NCI-H460 (cell line): ENCODE results near the gene SIN3B. TPM values are rescaled to one million over a fixed set of nuclear protein-coding genes. Genes with fewer than 3 reads are reported as not detected.
A peak's percentile ranks its signal among the peaks of the same experiment; 100 is the strongest.
"Not testable (repeated sequence)": the region's sequence is repeated elsewhere in the genome, so short reads cannot be mapped to it uniquely, and the experiment has no call there.

ENCODE experiments used
- DNase-seq: peaks from one replicate; pipeline ENCODE4 v3.0.0-alpha.2; 2016; ENCODE audit warnings: low read depth; ENCODE audit errors: extremely low read depth
- total RNA-seq: library from RNA; depleted of rRNA; stranded (reverse); fragments of >200 nt; shearing (Covaris generic); gene quantifications from 2 replicates; pipeline ENCODE4 v1.2.3, GENCODE V29; 2014

SIN3B gene
- total RNA-seq, 1 experiment from 2014 or later = 17.5 TPM

DNA sequence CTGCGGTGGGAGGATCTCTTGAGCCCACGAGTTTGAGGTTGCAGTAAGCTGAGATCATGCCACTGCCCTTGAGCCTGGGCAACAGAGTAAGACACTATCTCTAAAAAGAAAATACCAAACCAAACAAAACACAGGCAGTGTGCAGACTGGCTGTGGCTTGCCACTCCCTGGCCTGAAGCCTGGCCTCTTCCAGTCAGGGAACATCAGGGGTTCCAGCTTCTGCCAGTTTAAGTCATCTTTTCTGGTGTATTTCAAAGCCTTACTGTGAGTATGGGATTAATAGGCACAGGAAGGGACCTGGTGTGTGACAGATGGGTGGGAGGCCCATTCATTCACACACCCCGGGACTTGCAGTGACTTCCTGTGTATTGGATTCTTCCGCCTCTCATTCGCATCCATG lies 32.6 kb downstream of the SIN3B start:
- DNase-seq = no peak

DNA sequence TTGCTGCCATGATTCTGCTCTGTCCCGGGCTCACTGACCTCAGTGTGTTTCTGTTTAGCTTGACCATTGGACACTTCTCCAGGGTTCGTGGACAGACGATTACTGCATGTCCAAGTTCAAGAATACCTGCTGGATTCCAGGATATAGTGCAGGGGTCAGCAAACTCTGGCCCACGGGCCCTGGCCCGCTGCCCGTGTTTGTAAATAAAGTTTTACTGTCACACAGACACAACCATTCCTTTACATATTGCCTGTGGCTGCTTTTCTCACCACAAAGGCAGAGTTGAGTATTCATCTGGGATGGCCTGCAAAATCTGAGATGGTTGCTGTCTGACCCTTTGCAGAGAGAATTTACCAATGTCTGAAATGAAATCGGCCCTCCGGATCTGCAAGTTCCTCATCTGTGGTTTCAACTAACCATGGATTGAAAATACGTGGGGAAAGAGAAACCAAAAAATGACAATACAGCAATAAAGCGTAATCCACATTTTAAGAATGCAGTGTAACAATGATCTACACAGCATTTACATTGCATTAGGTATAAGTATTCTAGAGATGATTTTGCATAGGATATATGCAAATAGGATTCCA lies 33.7 kb downstream of the SIN3B start:
- DNase-seq = no peak

DNA sequence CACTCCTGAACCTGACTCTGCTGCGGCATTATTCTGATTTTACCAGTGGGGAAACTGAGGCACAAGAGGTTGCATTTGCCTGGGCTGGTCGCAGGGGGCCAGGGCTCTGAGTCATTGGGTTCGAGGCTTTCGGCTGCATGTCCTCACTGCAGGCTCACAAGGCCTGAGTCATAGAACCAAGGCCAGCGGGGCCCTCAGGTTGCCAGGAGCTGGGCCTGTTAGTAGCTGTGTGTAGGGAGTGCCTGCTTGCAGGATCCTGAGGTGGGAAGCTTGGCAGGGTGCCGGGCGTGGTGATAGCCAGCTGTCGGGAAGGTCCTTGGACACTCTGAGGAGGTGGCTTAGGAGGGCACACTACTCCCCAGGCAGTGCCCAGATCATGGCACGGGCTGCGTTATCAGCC lies 38.0 kb downstream of the SIN3B start:
- no peak for DNase-seq

DNA sequence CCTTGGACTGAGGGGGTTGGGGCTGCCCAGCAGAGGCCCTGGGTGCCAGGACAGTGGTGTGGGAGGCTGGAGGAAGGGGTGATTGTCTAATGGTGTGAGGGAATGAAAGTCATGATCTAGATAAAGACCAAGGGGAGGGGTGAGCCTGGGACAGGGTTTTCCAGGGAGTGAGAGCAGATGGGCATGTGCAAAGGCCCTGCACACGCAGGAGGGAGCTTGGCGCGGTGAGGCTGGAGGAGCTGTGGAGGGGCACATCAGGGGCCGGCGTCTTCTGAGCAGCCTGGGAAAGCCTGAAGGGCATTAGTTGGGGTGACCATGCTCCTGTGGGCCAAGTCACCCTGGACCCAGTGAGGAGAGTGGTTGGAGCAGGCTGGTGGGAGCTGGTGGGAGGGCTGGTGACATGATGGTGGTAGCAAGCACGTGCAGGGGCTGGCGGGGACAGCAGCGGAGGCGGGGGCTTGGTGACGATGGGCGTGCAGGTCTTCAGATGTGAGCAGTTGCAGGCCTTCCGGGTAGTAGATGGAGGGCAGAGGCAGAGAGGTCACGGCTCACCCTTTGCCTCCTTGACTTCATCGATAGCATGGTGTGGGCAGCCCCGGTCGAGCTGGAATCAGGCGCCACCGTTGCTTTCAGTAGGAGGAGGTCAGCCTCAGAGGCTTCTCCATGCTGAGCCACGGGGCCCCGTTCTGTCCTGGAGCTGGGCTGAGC lies 39.4 kb downstream of the SIN3B start:
- DNase-seq = no peak

DNA sequence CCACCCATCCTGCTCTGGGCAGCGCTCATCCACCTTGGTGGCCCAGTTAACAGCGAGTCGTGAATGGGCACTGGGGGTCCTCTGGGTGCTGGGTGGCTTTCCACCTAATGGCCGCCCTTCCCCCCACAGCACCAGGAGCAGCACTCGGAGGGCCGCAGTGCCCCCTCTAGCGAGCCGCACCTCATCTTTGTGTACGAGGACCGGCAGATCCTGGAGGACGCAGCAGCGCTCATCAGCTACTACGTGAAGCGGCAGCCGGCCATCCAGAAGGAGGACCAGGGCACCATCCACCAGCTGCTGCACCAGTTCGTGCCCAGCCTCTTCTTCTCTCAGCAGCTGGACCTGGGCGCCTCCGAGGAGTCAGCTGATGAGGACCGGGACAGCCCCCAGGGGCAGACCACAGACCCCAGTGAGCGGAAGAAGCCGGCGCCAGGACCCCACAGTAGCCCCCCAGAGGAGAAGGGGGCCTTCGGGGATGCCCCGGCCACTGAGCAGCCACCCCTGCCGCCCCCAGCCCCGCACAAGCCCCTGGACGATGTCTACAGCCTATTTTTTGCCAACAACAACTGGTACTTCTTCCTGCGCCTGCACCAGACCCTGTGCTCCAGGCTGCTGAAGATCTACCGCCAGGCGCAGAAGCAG lies 40.3 kb downstream of the SIN3B start:
- DNase-seq = no peak

DNA sequence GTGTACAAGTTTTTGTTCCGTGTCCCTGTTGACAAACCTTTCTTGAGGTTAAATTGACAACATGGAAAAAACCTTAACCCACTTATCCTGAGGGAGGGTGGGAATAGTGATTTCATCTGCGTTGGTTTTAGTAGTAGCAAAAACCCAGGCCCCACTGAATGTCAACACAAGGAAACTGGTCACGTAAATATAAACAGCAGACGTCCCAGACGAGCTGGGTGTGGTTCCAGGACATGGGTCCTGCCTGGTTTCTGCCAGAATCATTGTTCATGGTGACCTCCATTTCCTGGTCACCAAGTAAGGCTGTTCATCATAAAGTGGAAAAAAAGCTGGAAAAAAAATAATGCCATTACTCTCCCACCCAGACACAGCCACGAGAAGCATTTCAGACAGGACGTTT lies 42.7 kb downstream of the SIN3B start:
- DNase-seq = no peak

DNA sequence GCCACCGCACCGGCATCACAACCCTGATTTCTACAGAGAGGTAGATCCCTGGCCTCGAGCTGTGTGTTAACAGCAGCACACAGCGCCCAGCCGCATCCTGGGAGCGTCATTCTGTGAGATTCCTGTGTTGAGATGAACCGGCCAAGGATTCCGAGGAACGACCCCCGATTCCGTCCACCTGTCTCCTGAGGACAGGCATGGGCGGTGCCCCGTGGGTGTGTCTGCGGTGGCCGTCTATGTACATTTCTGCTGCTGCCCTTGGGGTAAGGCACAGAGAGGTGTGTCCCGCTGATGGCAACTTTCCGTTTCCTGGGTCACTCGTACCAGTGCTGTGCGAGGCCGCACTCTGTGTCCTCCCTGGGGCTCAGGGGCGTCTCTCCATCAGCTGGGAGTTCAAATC lies 43.5 kb downstream of the SIN3B start:
- no peak for DNase-seq

DNA sequence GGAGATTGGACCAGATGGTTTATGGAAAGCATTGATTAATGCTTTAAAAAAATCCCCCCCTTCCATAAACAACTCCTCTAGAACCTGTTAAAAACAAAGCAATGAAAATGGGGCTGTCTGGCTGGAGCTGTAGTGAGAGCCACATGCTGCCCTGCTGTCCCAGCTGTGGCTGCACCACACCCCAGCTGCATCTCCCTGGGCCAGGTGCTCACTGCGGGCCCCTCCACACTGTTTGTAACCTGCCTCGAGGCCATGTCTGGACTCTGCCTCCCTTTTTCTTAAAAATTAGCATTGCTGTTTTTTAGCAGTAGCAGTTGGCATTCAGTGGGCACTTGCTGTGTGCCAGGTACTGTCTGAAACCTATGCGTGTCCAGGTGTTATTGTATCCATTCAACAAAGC lies 44.4 kb downstream of the SIN3B start:
- DNase-seq = no peak

DNA sequence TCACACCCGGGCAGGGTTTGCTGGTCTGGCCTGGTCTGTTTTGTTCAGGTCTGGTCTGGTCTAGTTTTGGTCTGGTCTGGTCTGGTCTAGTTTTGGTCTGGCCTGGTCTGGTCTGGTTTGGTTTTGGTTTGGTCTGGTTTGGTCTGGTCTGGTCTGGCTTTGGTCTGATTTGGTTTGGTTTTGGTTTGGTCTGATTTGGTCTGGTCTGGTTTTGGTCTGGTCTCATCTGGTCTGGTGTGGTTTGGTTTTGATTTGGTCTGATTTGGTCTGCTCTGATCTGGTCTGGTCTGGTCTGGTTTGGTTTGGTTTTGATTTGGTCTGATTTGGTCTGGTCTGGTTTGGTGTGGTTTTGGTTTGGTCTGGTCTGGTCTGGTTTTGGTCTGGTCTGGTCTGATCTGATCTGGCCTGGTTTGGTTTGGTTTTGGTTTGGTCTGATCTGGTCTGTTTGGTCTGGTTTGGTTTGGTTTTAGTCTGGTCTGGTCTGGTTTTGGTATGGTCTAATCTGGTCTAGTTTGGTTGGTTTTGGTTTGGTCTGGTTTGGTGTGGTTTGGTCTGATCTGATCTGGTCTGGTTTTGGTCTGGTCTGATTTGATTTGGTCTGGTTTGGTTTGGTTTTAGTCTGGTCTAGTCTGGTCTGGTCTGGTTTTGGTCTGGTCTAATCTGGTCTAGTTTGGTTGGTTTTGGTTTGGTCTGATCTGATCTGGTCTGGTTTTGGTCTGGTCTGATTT lies 45.2 kb downstream of the SIN3B start:
- DNase-seq = no peak

DNA sequence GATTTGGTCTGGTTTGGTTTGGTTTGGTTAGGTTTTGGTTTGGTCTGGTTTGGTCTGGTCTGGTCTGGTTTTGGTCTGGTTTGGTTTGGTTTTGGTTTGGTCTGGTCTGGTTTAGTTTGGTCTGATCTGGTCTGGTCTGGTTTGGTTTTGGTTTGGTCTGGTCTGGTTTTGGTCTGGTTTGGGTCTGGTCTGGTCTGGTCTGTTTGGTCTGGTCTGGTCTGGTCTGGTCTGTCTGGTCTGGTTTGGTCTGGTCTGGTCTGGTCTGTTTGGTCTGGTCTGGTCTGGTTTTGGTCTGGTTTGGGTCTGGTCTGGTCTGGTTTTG lies 45.7 kb downstream of the SIN3B start:
- not testable (repeated sequence) for DNase-seq

DNA sequence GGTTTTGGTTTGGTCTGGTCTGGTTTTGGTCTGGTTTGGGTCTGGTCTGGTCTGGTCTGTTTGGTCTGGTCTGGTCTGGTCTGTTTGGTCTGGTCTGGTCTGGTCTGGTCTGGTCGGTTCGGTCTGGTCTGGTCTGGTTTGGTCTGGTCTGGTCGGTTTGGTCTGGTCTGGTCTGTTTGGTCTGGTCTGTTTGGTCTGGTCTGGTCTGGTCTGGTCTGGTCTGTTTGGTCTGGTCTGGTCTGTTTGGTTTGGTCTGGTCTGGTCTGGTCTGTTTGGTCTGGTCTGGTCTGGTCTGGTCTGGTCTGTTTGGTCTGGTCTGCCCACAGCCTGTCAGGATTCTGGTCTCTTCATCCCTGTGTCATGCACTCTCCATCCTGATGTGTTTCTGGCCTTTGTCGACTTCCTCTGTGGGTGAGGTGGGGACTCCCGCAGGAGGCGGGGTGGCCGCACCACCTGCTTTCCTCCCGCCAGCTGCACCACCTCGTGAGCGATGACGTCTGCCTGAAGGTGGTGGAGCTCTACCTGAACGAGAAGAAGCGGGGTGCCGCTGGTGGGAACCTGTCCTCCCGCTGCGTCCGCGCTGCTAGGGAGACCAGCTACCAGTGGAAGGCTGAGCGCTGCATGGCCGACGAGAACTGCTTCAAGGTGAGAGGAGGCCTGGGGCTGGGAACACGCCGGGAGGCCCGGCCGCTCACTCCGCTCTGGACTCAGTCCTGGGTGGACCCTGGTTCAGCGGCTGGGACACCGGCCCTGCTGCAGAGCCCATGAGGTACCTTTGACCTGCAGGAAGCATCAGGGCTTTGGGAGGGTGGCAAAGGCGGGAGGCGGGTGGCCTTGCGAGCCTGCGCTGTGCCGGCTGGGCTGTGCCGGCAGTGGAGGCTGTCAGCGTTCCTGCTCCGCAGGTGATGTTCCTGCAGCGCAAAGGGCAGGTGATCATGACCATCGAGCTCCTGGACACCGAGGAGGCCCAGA lies 46.7 kb downstream of the SIN3B start:
- no peak for DNase-seq

DNA sequence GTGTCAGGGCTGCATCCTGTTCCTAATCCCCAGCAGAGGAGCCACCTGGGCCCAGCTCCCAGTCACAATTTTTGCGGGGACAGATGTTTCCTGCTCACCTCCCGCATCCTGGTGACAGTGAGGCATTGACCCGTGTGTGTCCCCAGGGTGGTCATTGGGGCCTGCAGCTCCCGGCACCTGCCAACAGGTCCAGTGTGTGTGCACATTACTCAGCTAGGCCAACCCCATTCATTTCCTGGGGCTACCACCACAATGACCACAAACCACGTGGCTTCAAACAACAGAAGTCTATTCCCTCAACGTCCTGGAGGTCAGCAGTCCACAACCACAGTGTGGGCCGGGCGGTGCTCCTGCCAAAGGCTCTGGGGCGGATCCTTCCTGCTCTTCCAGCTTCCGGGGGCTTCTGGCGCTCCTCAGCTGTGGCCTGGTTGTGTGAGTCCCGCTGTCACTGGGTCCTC lies 47.7 kb downstream of the SIN3B start:
- no peak for DNase-seq

DNA sequence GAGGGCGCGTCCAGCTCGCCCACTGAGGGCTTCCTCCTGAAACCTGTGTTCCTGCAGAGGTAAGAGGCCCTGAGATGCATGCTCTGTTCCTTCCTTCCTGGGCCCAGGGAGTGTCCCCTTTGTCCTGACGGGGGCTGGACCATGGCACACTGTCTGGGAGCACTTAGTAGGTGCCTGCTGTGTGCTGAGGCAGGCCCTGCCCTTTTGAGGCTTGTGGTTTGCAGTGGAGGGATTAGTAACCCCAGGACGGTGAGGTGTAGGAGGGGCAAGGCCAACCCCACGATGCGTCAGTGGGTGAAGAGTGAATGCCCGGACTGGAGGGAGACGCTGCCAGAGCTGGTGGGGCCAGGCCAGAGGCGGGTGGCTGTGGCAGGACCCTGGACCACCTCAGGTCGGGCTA lies 48.4 kb downstream of the SIN3B start:
- no peak for DNase-seq

DNA sequence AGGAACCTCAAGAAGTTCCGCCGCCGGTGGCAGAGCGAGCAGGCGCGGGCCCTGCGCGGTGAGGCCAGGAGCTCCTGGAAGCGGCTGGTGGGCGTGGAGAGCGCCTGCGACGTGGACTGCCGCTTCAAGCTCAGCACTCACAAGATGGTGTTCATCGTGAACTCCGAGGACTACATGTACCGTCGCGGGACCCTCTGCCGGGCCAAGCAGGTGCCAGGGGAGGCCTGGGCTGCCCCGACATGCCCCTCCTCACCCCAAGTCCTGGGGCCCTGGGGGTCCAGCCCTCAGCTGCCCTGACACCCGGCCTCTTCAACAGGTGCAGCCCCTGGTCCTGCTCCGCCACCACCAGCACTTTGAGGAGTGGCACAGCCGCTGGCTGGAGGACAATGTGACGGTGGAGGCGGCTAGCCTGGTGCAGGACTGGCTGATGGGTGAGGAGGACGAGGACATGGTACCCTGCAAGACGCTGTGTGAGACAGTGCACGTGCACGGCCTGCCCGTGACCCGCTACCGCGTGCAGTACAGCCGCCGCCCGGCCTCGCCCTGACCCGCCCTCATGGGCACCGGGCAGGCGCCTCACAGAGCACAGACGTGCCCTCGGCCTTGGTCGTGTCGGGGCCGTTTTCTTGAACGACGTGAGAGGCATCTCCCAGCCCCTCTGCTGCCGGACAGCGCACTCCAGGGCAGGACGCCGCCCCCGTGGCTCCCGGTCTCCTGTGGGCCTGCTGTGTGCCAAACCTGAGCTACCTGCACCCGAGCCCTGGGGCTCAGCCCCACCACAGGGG lies 49.2 kb downstream of the SIN3B start:
- DNase-seq = no peak

DNA sequence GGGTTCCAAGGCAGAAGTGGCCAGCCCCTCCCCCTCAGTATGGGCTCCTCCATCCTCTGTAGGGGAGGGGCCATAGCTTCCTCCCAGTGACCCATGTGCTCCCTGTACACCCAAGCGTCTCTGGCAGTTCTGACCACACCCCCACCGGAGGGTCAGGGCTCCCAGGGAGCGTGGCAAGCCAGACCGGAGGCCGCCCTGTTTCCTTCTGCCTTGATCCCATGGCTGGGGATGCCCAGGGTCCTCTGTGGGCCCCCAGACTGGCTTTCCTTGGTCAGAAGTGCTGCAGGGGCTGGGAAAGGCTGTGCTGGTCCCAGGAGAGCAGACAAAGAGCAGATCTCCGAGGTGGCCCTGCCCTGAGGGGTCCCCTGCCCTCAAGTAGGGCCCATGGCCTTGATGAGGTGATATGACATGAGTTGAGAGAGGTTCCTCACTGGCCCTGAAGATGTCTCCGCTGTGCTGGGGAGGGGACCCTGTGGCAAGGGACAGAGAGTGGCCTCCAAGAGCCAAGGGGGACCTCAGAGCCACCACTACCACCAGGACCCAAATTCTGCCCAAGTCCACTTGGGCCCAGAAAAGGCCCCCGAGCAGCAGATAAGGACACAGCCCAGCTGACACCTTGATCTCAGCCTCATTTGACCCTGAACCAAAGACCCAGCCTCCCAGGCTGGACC lies 51.8 kb downstream of the SIN3B start:
- no peak for DNase-seq

DNA sequence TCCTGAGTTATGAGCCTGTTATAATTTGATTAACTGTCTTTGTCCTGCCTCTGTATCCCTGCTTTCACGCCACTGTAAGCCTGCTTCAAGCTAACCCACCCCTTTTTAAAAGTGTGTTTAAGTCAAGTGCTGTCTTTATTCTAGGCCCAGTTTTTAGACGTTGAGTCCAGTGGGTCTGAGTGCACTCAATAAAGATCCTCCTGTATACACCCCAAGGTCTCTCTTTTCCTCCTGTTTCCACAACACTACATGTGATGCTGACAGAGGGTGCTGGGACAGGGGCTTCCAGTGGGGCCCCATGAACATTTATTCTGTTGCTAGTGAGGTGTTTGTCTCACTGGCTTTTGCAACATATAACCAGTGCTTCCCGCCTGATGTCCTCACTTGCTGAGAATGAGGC lies 52.9 kb downstream of the SIN3B start:
- no peak for DNase-seq

DNA sequence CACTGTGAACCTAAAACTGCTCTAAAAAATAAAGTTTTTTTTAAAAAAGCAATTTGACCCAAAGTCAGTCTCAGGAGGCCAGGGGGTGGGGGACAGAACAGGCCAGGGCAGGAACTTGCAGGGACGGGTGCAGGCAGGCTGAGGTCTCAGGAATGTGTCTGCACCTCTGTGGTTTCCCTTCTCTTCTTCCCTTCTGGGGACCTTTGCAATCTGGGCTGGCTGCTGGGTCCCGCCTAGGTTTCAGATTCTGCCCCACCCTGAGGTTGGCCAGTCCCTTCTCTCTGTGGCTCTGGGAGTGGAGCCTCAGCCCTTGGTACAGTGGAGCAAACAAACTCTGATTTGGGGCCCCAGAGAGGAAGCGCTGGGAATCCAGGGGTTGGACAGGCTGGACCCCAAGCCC lies 54.3 kb downstream of the SIN3B start:
- no peak for DNase-seq

DNA sequence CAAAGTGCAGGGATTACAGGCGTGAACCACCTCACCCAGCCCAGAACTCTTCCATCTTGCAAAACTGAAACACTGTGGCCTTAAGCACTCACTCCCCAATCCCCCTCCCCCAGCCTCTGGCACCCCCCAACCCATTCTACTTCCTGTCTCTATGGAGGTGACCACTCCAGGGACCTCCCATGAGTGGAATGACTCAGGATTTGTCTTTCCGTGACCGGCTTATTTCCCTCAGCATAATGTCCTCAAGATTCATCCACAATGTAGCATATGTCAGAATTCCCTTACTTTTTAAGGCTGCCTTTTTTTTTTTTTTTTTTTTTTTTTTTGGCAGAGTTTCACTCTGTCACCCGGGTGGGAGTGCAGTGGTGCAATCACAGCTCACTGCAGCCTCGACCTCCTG lies 56.0 kb downstream of the SIN3B start:
- DNase-seq = no peak

DNA sequence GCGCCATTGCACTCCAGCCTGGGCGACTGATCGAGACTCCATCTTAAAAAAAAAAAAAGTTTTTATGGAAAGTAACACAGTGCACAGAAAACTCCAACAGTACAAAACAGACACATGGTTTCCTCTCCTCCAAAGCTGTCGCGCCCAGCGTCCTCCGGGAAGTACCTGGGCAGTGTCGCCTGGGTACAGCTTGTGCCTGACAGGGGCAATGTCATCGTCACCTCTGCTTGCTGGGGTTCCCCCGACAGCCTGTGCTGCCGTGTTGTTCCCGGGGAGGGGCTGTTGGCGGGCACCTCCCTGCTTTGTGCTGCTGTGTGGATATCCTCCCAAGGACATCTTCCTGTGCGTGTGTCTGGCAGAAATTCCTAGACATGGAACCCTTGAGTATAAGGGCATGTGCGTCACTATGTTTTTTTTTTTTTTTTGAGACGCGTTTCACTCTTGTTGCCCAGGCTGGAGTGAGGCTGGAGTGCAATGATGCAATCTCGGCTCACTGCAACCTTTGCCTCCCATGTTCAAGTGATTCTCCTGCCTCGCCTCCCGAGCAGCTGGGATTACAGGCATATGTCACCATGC lies 57.2 kb downstream of the SIN3B start:
- DNase-seq = peak; percentile 48
